ENCODE data around the gene MAP1B.
A peak's percentile ranks its signal among the peaks of the same experiment; 100 is the strongest.

The MAP1B gene

GRCh38 chr5:72140711-72141110 is 33.4 kb downstream of the MAP1B start:
- Histone ChIP-seq H3K36me3 (peaks cover 26% of the 10 kb centered on the region), H3K27me3 (no peaks in the 10 kb centered on the region), H3K4me1 (peaks cover 57% of the 10 kb centered on the region), H3K4me3 (ENCODE audit: low read depth, low read length) (no peak overlapping the region), H3K9me3 (no peaks in the 10 kb centered on the region)
- DNase-seq, result no peak
- no peak for TF ChIP-seq CTCF (IDR thresholded peaks at IDR 0.05; ENCODE audit: low read depth, low read length)

- no peaks in the 10 kb centered on the region for H3K27me3 ChIP-seq
- H3K36me3 ChIP-seq, result peaks cover 24% of the 10 kb centered on the region
- no peak for TF ChIP-seq CTCF (IDR thresholded peaks at IDR 0.05; ENCODE audit: low read depth, low read length)
- peaks cover 56% of the 10 kb centered on the region for H3K4me1 ChIP-seq
- no peak overlapping the region for H3K4me3 ChIP-seq (ENCODE audit: low read depth, low read length)
- peak; percentile 34 for DNase-seq
- no peaks in the 10 kb centered on the region for H3K9me3 ChIP-seq
Measured at GRCh38 chr5:72141440-72142355, 34.4 kb downstream of the MAP1B start.

GRCh38 chr5:72144762-72145161 is 37.5 kb downstream of the MAP1B start:
- DNase-seq, result no peak
- no peak for TF ChIP-seq CTCF (IDR thresholded peaks at IDR 0.05; ENCODE audit: low read depth, low read length)

GRCh38 chr5:72145348-72145747 is 38.1 kb downstream of the MAP1B start:
- no peak for TF ChIP-seq CTCF (IDR thresholded peaks at IDR 0.05; ENCODE audit: low read depth, low read length)
- no peaks in the 10 kb centered on the region for H3K9me3 ChIP-seq
- peaks cover 28% of the 10 kb centered on the region for H3K36me3 ChIP-seq
- H3K4me3 ChIP-seq (ENCODE audit: low read depth, low read length), result no peak overlapping the region
- H3K27me3 ChIP-seq, result no peaks in the 10 kb centered on the region
- H3K4me1 ChIP-seq, result peaks cover 34% of the 10 kb centered on the region
- DNase-seq, result no peak

More at GRCh38 chr5:72144762-72145161, 37.5 kb downstream of the MAP1B start:
- Histone ChIP-seq H3K9me3 (no peaks in the 10 kb centered on the region), H3K4me1 (peaks cover 34% of the 10 kb centered on the region), H3K4me3 (ENCODE audit: low read depth, low read length) (no peak overlapping the region), H3K36me3 (peaks cover 32% of the 10 kb centered on the region), H3K27me3 (no peaks in the 10 kb centered on the region)

GRCh38 chr5:72146056-72146455 is 38.8 kb downstream of the MAP1B start:
- H3K9me3 ChIP-seq, result no peaks in the 10 kb centered on the region
- no peak for TF ChIP-seq CTCF (IDR thresholded peaks at IDR 0.05; ENCODE audit: low read depth, low read length)
- H3K36me3 ChIP-seq, result peaks cover 21% of the 10 kb centered on the region
- H3K4me1 ChIP-seq, result peaks cover 34% of the 10 kb centered on the region
- no peak for DNase-seq
- no peaks in the 10 kb centered on the region for H3K27me3 ChIP-seq
- no peak overlapping the region for H3K4me3 ChIP-seq (ENCODE audit: low read depth, low read length)

GRCh38 chr5:72147569-72147968 is 40.3 kb downstream of the MAP1B start:
- no peak overlapping the region for H3K4me3 ChIP-seq (ENCODE audit: low read depth, low read length)
- TF ChIP-seq CTCF (IDR thresholded peaks at IDR 0.05; ENCODE audit: low read depth, low read length), result no peak
- H3K36me3 ChIP-seq, result peaks cover 19% of the 10 kb centered on the region
- no peaks in the 10 kb centered on the region for H3K9me3 ChIP-seq
- no peaks in the 10 kb centered on the region for H3K27me3 ChIP-seq
- peaks cover 29% of the 10 kb centered on the region for H3K4me1 ChIP-seq
- DNase-seq, result no peak
